CD4-positive, CD25-positive, alpha-beta regulatory T cell (primary cell): Measurements from ENCODE around the gene SLC25A2. TPM values are rescaled to one million over a fixed set of nuclear protein-coding genes. Genes with fewer than 3 reads are reported as not detected.

Experiments
- ATAC-seq, 2 donors: fragments of 150-1000 bp; cut with Tn5 transposase; one replicate each; pipeline ENCODE4 v1.10.0; 2021; ENCODE audit warnings: low read depth in 2 of 2, moderate number of reproducible peaks in 2 of 2, moderate library complexity in 1 of 2
- DNase-seq, 3 donors: peaks; one replicate each; pipeline versions ENCODE4 v3.0.0 to v3.0.0-alpha.2; 2012 to 2022; ENCODE audit warnings: mixed read lengths in 1 of 3
- H3K27ac ChIP-seq: one replicate; pipeline ENCODE4 v1.7.0; 2013; ENCODE audit warnings: mild to moderate bottlenecking, low read length; ENCODE audit not compliant: insufficient read depth, poor library complexity, severe bottlenecking
- H3K27me3 ChIP-seq: one replicate; pipeline ENCODE4 v1.7.0; 2013; ENCODE audit warnings: low read length; ENCODE audit not compliant: control insufficient read depth, insufficient read depth
- H3K36me3 ChIP-seq: one replicate; pipeline ENCODE4 v1.7.0; 2013; ENCODE audit warnings: mild to moderate bottlenecking, low read length, moderate library complexity; ENCODE audit not compliant: control insufficient read depth, insufficient read depth
- H3K4me1 ChIP-seq: 2 replicates; pipeline ENCODE4 v1.7.0; 2013; ENCODE audit warnings: mild to moderate bottlenecking, low read length; ENCODE audit not compliant: insufficient read depth, control insufficient read depth, poor library complexity, severe bottlenecking
- H3K4me3 ChIP-seq: one replicate; pipeline ENCODE4 v1.7.0; 2013; ENCODE audit warnings: low read depth, mild to moderate bottlenecking, low read length, moderate library complexity
- H3K9me3 ChIP-seq, 2 experiments: 1 replicate in 1 of 2; 2 replicates in 1 of 2; pipeline ENCODE4 v1.7.0; 2013; ENCODE audit warnings: low read length in 2 of 2, mild to moderate bottlenecking in 1 of 2, moderate library complexity in 1 of 2; ENCODE audit not compliant: control insufficient read depth in 2 of 2
- H3K27ac Mint-ChIP-seq, 3 donors: one replicate each; pipeline ENCODE4 v1.8.0; 2020 to 2022; ENCODE audit warnings: mild to moderate bottlenecking in 3 of 3, mixed read lengths in 3 of 3, moderate library complexity in 2 of 3
- H3K27me3 Mint-ChIP-seq: one replicate; pipeline ENCODE4 v1.8.0; 2022; ENCODE audit warnings: mild to moderate bottlenecking, mixed read lengths
- H3K36me3 Mint-ChIP-seq: one replicate; pipeline ENCODE4 v1.8.0; 2020; ENCODE audit warnings: mixed read lengths
- H3K4me1 Mint-ChIP-seq, 4 donors: one replicate each; pipeline ENCODE4 v1.8.0; 2020 to 2022; ENCODE audit warnings: mixed read lengths in 4 of 4, mild to moderate bottlenecking in 1 of 4
- H3K4me3 Mint-ChIP-seq, 4 donors: one replicate each; pipeline ENCODE4 v1.8.0; 2020 to 2022; ENCODE audit warnings: mild to moderate bottlenecking in 4 of 4, mixed read lengths in 4 of 4, moderate library complexity in 3 of 4
- H3K9me3 Mint-ChIP-seq, 7 donors: one replicate each; pipeline ENCODE4 v1.8.0; 2020 to 2022; ENCODE audit warnings: mixed read lengths in 7 of 7, mild to moderate bottlenecking in 3 of 7, moderate library complexity in 2 of 7
- polyA plus RNA-seq, 4 donors: library from polyadenylated mRNA; unstranded; fragments of 300-500 nt; fragmentation: Illumina TruSeq; gene quantifications; one replicate each; pipeline ENCODE4 v1.2.3, GENCODE V29; 2021
- total RNA-seq: library from RNA; stranded (reverse); gene quantifications from one replicate; pipeline ENCODE4 v1.2.3, GENCODE V29; 2022

The SLC25A2 gene
- total and polyA plus RNA-seq, 5 donors from 2014 or later = 0.12 to 0.74 TPM; not detected in 3

- Mint-ChIP-seq H3K4me1 (peaks cover 0 to 4% (median 0%) of the 10 kb centered on the region in 4 donors), H3K27ac (no peak overlapping the region), H3K36me3 (peaks cover 15% of the 10 kb centered on the region), H3K9me3 (peaks cover 6 to 82% (median 23%) of the 10 kb centered on the region in 7 donors), H3K4me3 (no peak overlapping the region), H3K27me3 (no peaks in the 10 kb centered on the region)
- no peaks in the 10 kb centered on the region for H3K4me1 ChIP-seq
- no peaks in the 10 kb centered on the region for H3K36me3 ChIP-seq
- no peaks in the 10 kb centered on the region for H3K27me3 ChIP-seq
- H3K4me3 ChIP-seq = no peak overlapping the region
- DNase-seq = no peak
- H3K27ac ChIP-seq = no peak overlapping the region
- ATAC-seq = no peak
- peaks cover 49 to 88% of the 10 kb centered on the region in 2 experiments for H3K9me3 ChIP-seq
Measured at GRCh38 chr5:141298376-141298775, 5.5 kb downstream of the SLC25A2 start.

DNA sequence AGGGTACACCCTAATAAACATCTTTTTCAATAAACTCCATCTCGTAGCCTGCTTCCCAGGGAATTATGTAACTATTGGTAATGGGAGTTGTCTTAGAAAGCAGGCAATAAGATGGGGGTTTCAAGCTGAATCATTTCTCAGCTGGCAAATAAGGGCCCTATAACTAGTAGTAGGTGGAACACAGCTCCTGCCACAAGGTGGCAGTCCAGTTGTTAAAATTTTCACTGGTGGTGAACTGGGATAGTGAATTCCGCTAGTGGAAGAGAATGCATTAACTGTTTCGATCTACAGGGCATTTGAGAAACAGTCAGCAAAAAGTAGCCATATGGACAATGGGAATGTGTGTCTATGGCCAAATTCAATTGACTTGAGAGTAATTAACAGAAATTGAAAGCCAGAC lies 30.9 kb downstream of the SLC25A2 start:
- no peaks in the 10 kb centered on the region for H3K4me1 ChIP-seq
- Mint-ChIP-seq H3K4me3 (no peak overlapping the region), H3K36me3 (peaks cover 7% of the 10 kb centered on the region), H3K27ac (no peak overlapping the region), H3K4me1 (no peaks in the 10 kb centered on the region), H3K9me3 (peaks cover 2 to 78% (median 25%) of the 10 kb centered on the region in 7 donors), H3K27me3 (no peaks in the 10 kb centered on the region)
- H3K36me3 ChIP-seq = no peaks in the 10 kb centered on the region
- no peak overlapping the region for H3K4me3 ChIP-seq
- ATAC-seq (no peak), DNase-seq (no peak)
- H3K27ac ChIP-seq = no peak overlapping the region
- peaks cover 67 to 91% of the 10 kb centered on the region in 2 experiments for H3K9me3 ChIP-seq
- no peaks in the 10 kb centered on the region for H3K27me3 ChIP-seq

- H3K4me1 Mint-ChIP-seq = no peaks in the 10 kb centered on the region
Measured at GRCh38 chr5:141269195-141269594, 34.7 kb downstream of the SLC25A2 start.

GRCh38 chr5:141261238-141261546 lies 42.7 kb downstream of the SLC25A2 start:
- ATAC-seq (no peak), DNase-seq (no peak)
- no peaks in the 10 kb centered on the region for H3K4me1 Mint-ChIP-seq
- H3K27ac Mint-ChIP-seq = no peak overlapping the region
- no peak overlapping the region for H3K4me3 ChIP-seq
- no peaks in the 10 kb centered on the region for H3K4me1 ChIP-seq
- H3K36me3 ChIP-seq = no peaks in the 10 kb centered on the region
- no peaks in the 10 kb centered on the region for H3K27me3 Mint-ChIP-seq
- H3K27me3 ChIP-seq = no peaks in the 10 kb centered on the region
- no peak overlapping the region for H3K27ac ChIP-seq
- H3K4me3 Mint-ChIP-seq = no peak overlapping the region
- H3K36me3 Mint-ChIP-seq = peaks cover 6% of the 10 kb centered on the region
- peaks cover 2 to 73% (median 29%) of the 10 kb centered on the region in 7 donors for H3K9me3 Mint-ChIP-seq
- H3K9me3 ChIP-seq = peaks cover 83 to 95% of the 10 kb centered on the region in 2 experiments

More at GRCh38 chr5:141269195-141269594, 34.7 kb downstream of the SLC25A2 start:
- no peaks in the 10 kb centered on the region for H3K4me1 ChIP-seq
- H3K36me3 ChIP-seq = no peaks in the 10 kb centered on the region
- DNase-seq (no peak), ATAC-seq (no peak)
- H3K27me3 Mint-ChIP-seq = no peaks in the 10 kb centered on the region
- no peak overlapping the region for H3K4me3 Mint-ChIP-seq
- peaks cover 83 to 99% of the 10 kb centered on the region in 2 experiments for H3K9me3 ChIP-seq
- peaks cover 10% of the 10 kb centered on the region for H3K36me3 Mint-ChIP-seq
- H3K27ac ChIP-seq = no peak overlapping the region
- no peak overlapping the region for H3K4me3 ChIP-seq
- H3K27ac Mint-ChIP-seq = no peak overlapping the region
- H3K9me3 Mint-ChIP-seq = peaks cover 2 to 80% (median 30%) of the 10 kb centered on the region in 7 donors
- H3K27me3 ChIP-seq = no peaks in the 10 kb centered on the region

DNA sequence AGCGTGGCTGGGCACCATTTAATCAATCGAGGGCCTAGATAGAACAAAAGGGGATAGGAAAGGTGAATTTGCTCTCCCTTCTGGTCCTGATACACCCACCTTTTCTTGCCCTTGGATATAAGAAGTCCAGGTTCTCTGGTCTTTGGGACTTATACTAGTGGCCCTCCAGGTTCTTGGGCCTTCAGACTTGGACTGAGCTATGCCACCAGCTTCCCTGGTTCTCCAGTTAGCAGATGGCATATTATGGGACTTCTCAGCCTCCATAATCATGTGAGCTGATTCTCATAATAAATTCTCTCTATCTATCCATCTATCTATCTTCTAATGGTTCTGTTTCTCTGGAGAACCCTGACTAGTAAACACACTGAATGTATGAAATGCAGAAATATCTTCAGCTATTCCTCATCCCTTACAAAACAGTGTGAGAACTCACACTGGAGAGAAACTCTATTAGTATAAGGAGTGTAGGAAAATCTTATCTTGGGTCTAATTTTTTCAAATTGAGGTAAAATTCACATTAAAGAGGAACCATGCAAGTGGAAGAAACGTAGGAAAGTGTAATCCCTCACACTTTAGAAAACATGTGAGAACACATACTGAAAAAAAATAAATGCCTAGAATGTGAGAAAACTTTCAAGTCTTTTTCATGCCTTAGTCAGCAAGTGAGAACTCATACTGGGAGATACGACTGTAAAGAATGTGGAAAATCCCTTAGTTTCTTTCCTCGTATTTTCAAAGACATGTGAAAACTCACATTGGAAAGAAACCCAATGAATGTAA lies 43.2 kb downstream of the SLC25A2 start:
- Mint-ChIP-seq H3K4me1 (no peaks in the 10 kb centered on the region), H3K27me3 (no peaks in the 10 kb centered on the region), H3K27ac (no peak overlapping the region), H3K4me3 (no peak overlapping the region), H3K36me3 (peaks cover 4% of the 10 kb centered on the region), H3K9me3 (peaks cover 2 to 73% (median 31%) of the 10 kb centered on the region in 7 donors)
- Histone ChIP-seq H3K4me3 (no peak overlapping the region), H3K36me3 (no peaks in the 10 kb centered on the region), H3K4me1 (no peaks in the 10 kb centered on the region), H3K9me3 (peaks cover 80 to 95% of the 10 kb centered on the region in 2 experiments), H3K27me3 (no peaks in the 10 kb centered on the region), H3K27ac (no peak overlapping the region)
- DNase-seq (no peak), ATAC-seq (no peak)

GRCh38 chr5:141258948-141259347 lies 44.9 kb downstream of the SLC25A2 start:
- ATAC-seq (no peak), DNase-seq (no peak)
- peaks cover 0 to 4% (median 0%) of the 10 kb centered on the region in 4 donors for H3K4me1 Mint-ChIP-seq
- Histone ChIP-seq H3K4me3 (no peak overlapping the region), H3K36me3 (no peaks in the 10 kb centered on the region), H3K27ac (no peak overlapping the region), H3K27me3 (no peaks in the 10 kb centered on the region), H3K4me1 (no peaks in the 10 kb centered on the region), H3K9me3 (peaks cover 80 to 96% of the 10 kb centered on the region in 2 experiments)
- H3K9me3 Mint-ChIP-seq = peaks cover 2 to 79% (median 38%) of the 10 kb centered on the region in 7 donors
- H3K27ac Mint-ChIP-seq = no peak overlapping the region
- no peaks in the 10 kb centered on the region for H3K27me3 Mint-ChIP-seq
- peaks cover 3% of the 10 kb centered on the region for H3K36me3 Mint-ChIP-seq
- no peak overlapping the region for H3K4me3 Mint-ChIP-seq

- Histone ChIP-seq H3K9me3 (peaks cover 78 to 96% of the 10 kb centered on the region in 2 experiments), H3K4me1 (no peaks in the 10 kb centered on the region), H3K27me3 (no peaks in the 10 kb centered on the region), H3K4me3 (no peak overlapping the region), H3K36me3 (no peaks in the 10 kb centered on the region), H3K27ac (no peak overlapping the region)
- Mint-ChIP-seq H3K4me1 (peaks cover 0 to 4% (median 0%) of the 10 kb centered on the region in 4 donors), H3K9me3 (peaks cover 0 to 79% (median 38%) of the 10 kb centered on the region in 7 donors), H3K4me3 (no peak overlapping the region), H3K36me3 (peaks cover 3% of the 10 kb centered on the region), H3K27ac (no peak overlapping the region), H3K27me3 (no peaks in the 10 kb centered on the region)
- ATAC-seq (no peak), DNase-seq (no peak)
Measured at GRCh38 chr5:141258464-141258863, 45.4 kb downstream of the SLC25A2 start.
